ENCODE results near the gene TRIM71.

- TF ChIP-seq CTCF (IDR thresholded peaks at IDR 0.05), result no peak
- no peak for TF ChIP-seq EP300 (IDR thresholded peaks at IDR 0.05)
These were observed 18.8 kb downstream of the TRIM71 start for GRCh38 chr3:32836601-32837000.
